SK-N-SH treated with all-trans-retinoic acid at 6 μM for 48 hours (cell line): ENCODE data around the gene ITGAV.

ENCODE experiments used
- ATAC-seq: fragments of 200-7000 bp; cut with Tn5 transposase; 3 replicates; pipeline ENCODE4 v1.9.1; 2020; ENCODE audit warnings: mild to moderate bottlenecking, moderate library complexity
- BACH2 ChIP-seq: fragments of 250-450 bp; sonication (Bioruptor Pico); IDR thresholded peaks from 2 replicates; pipeline ENCODE4 v1.9.0; 2021; ENCODE audit warnings: mild to moderate bottlenecking, borderline replicate concordance
- ESRRG ChIP-seq: fragments of 250-450 bp; sonication (Bioruptor Pico); IDR thresholded peaks from 2 replicates; pipeline ENCODE4 v1.6.1; 2021; ENCODE audit warnings: mild to moderate bottlenecking
- GLIS3 ChIP-seq: fragments of 250-450 bp; sonication (Bioruptor Pico); IDR thresholded peaks from 2 replicates; pipeline ENCODE4 v1.5.0; 2020; ENCODE audit warnings: mild to moderate bottlenecking, moderate library complexity
- ISL1 ChIP-seq: fragments of 250-450 bp; sonication (Bioruptor Pico); IDR thresholded peaks from 2 replicates; pipeline ENCODE4 v2.1.2; 2022; ENCODE audit warnings: mild to moderate bottlenecking, moderate library complexity
- PATZ1 ChIP-seq: fragments of 250-450 bp; sonication (Bioruptor Pico); IDR thresholded peaks from 2 replicates; pipeline ENCODE4 v1.8.0; 2020; ENCODE audit warnings: mild to moderate bottlenecking, moderate library complexity, borderline replicate concordance
- PPARA ChIP-seq: fragments of 250-450 bp; sonication (Bioruptor Pico); IDR thresholded peaks from 2 replicates; pipeline ENCODE4 v1.5.0; 2020; ENCODE audit warnings: mild to moderate bottlenecking, borderline replicate concordance
- RARB ChIP-seq: fragments of 250-450 bp; sonication (Bioruptor Pico); IDR thresholded peaks from 2 replicates; pipeline ENCODE4 v1.8.0; 2021; ENCODE audit warnings: mild to moderate bottlenecking, moderate library complexity
- SNAI2 ChIP-seq: fragments of 250-450 bp; sonication (Bioruptor Pico); IDR thresholded peaks from 2 replicates; pipeline ENCODE4 v1.5.0; 2020; ENCODE audit warnings: mild to moderate bottlenecking, moderate library complexity
- TCF4 ChIP-seq: fragments of 250-450 bp; sonication (Bioruptor Pico); IDR thresholded peaks from 2 replicates; pipeline ENCODE4 v1.8.0; 2021; ENCODE audit warnings: mild to moderate bottlenecking, moderate library complexity, borderline replicate concordance
- TOX ChIP-seq: fragments of 250-450 bp; sonication (Bioruptor Pico); IDR thresholded peaks from 2 replicates; pipeline ENCODE4 v1.8.0; 2021; ENCODE audit warnings: mild to moderate bottlenecking, moderate library complexity, borderline replicate concordance
- TSHZ2 ChIP-seq: fragments of 250-450 bp; sonication (Bioruptor Pico); IDR thresholded peaks from 2 replicates; pipeline ENCODE4 v1.5.0; 2020; ENCODE audit warnings: mild to moderate bottlenecking, moderate library complexity
- ZC3H10 ChIP-seq: fragments of 250-450 bp; sonication (Bioruptor Pico); IDR thresholded peaks from 2 replicates; pipeline ENCODE4 v1.5.1; 2021; ENCODE audit warnings: mild to moderate bottlenecking, moderate library complexity
- ZFP3 ChIP-seq: fragments of 250-450 bp; sonication (Bioruptor Pico); IDR thresholded peaks from 2 replicates; pipeline ENCODE4 v1.5.0; 2020; ENCODE audit warnings: mild to moderate bottlenecking, moderate library complexity
- ZFP30 ChIP-seq: fragments of 450-650 bp; formaldehyde crosslinking; IDR thresholded peaks from 2 replicates; pipeline ENCODE4 v1.5.0; 2022; ENCODE audit warnings: mild to moderate bottlenecking, moderate library complexity
- ZNF565 ChIP-seq: fragments of 450-650 bp; formaldehyde crosslinking; conservative IDR thresholded peaks from 2 replicates; pipeline ENCODE4 v1.5.0; 2020; ENCODE audit warnings: low read depth, mild to moderate bottlenecking, moderate library complexity
- ZNF70 ChIP-seq: fragments of 450-650 bp; formaldehyde crosslinking; IDR thresholded peaks from 2 replicates; pipeline ENCODE4 v1.5.0; 2020; ENCODE audit warnings: mild to moderate bottlenecking, moderate library complexity
- ZNF8 ChIP-seq: fragments of 450-650 bp; formaldehyde crosslinking; IDR thresholded peaks from 2 replicates; pipeline ENCODE4 v1.5.0; 2020; ENCODE audit warnings: mild to moderate bottlenecking, moderate library complexity
- TF ChIP-seq, protein P1 (sequence below): fragments of 250-450 bp; sonication (Bioruptor Pico); IDR thresholded peaks from 2 replicates; pipeline ENCODE4 v1.5.1; 2021; ENCODE audit warnings: mild to moderate bottlenecking, moderate library complexity
- TF ChIP-seq, protein P2 (sequence below): fragments of 250-450 bp; sonication (Bioruptor Pico); IDR thresholded peaks from 2 replicates; pipeline ENCODE4 v1.5.1; 2020; ENCODE audit warnings: low read depth, mild to moderate bottlenecking, moderate library complexity

ITGAV gene

GRCh38 chr2:186559848-186560247, 30.0 kb upstream of the ITGAV start (continued):
- TF ChIP-seq BACH2 (CRISPR knock-in tag) (no peak), SNAI2 (CRISPR knock-in tag) (no peak), RARB (no peak), TSHZ2 (CRISPR knock-in tag) (no peak), ZNF8 (no peak), PATZ1 (CRISPR knock-in tag) (no peak), ZNF70 (CRISPR knock-in tag) (no peak), ZFP3 (CRISPR knock-in tag) (no peak)
- TF ChIP-seq, protein P1, sequence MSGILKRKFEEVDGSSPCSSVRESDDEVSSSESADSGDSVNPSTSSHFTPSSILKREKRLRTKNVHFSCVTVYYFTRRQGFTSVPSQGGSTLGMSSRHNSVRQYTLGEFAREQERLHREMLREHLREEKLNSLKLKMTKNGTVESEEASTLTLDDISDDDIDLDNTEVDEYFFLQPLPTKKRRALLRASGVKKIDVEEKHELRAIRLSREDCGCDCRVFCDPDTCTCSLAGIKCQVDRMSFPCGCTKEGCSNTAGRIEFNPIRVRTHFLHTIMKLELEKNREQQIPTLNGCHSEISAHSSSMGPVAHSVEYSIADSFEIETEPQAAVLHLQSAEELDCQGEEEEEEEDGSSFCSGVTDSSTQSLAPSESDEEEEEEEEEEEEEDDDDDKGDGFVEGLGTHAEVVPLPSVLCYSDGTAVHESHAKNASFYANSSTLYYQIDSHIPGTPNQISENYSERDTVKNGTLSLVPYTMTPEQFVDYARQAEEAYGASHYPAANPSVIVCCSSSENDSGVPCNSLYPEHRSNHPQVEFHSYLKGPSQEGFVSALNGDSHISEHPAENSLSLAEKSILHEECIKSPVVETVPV (CRISPR knock-in tag) = no peak

DNA sequence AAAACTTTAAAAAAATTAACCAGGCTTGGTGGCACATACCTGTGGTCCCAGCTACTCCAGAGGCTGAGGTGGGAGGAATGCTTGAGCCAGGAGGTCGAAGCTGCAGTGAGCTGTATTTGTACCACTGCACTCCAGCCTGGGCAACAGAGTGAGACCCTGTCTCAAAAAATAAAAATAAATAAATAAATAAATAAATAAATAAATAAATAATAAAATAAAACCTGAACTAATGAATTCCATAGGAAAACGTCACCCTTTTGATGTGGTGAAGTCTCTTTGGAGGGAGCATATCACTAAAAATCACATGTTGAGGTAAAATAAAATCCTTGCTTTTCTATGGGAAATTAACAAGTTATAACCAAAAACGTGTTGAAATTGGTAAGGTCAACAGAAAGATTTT, 29.6 kb upstream of the ITGAV start:
- no peak for ATAC-seq
- no peak for TF ChIP-seq ZNF70 (CRISPR knock-in tag)
- no peak for TF ChIP-seq ZFP30 (CRISPR knock-in tag)
- TF ChIP-seq TCF4 = no peak
- TF ChIP-seq GLIS3 = no peak
- no peak for TF ChIP-seq RARB
- TF ChIP-seq, protein P2, sequence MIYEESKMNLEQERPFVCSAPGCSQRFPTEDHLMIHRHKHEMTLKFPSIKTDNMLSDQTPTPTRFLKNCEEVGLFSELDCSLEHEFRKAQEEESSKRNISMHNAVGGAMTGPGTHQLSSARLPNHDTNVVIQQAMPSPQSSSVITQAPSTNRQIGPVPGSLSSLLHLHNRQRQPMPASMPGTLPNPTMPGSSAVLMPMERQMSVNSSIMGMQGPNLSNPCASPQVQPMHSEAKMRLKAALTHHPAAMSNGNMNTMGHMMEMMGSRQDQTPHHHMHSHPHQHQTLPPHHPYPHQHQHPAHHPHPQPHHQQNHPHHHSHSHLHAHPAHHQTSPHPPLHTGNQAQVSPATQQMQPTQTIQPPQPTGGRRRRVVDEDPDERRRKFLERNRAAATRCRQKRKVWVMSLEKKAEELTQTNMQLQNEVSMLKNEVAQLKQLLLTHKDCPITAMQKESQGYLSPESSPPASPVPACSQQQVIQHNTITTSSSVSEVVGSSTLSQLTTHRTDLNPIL (CRISPR knock-in tag) = no peak
- TF ChIP-seq TOX = no peak
- TF ChIP-seq ZNF565 (CRISPR knock-in tag) = no peak
- TF ChIP-seq PATZ1 (CRISPR knock-in tag) = no peak
- no peak for TF ChIP-seq PPARA (CRISPR knock-in tag)
- TF ChIP-seq TSHZ2 (CRISPR knock-in tag) = no peak
- no peak for TF ChIP-seq SNAI2 (CRISPR knock-in tag)
- no peak for TF ChIP-seq ZNF8
- TF ChIP-seq, protein P1 (CRISPR knock-in tag) = no peak
- no peak for TF ChIP-seq ZC3H10 (CRISPR knock-in tag)
- TF ChIP-seq ISL1 (CRISPR knock-in tag) = no peak
- TF ChIP-seq ZFP3 (CRISPR knock-in tag) = no peak
- TF ChIP-seq ESRRG (CRISPR knock-in tag) = no peak
